ENCODE results near the gene PTPN11.

Gene PTPN11

DNA sequence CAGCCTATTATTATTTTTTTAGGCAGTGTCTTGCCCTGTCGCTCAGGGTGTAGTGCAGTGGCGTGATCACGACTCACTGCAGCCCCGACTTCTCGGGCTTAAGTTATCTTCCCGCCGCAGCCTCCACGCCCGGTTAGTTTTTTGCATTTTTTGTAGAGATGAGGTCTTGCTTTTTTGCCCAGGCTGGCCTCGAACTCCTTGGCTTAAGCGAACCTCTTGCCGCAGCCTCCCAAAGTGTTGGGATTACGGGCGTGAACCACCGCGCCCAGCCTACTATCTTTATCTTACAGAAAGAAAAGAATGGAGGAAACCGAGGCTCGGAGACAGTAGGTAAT, 507 bp upstream of the PTPN11 start:
- Histone ChIP-seq H3K18ac (ENCODE audit: low read depth in 1 of 2, low read length in 2 of 2) (peak overlapping the region; percentile 90 to 99), H3K4me3 (ENCODE audit: insufficient read depth in 1 of 2, low read depth in 1 of 2, low read length in 2 of 2) (peak overlapping the region; percentile 98 to 99), H3K9ac (ENCODE audit: low read length) (peak overlapping the region; percentile 95), H3K14ac (ENCODE audit: low read length in 2 of 2) (no peak overlapping the region), H3K9me3 (ENCODE audit: control insufficient read depth, low read length) (no peaks in the 10 kb centered on the region), H4K91ac (ENCODE audit: low read length) (no peak overlapping the region), H4K8ac (ENCODE audit: low read length) (peak overlapping the region; percentile 95), H2BK120ac (ENCODE audit: low read depth, low read length) (no peak overlapping the region), H3K23ac (ENCODE audit: low read length in 2 of 2) (no peak overlapping the region), H3K4me2 (ENCODE audit: low read length, poor library complexity, severe bottlenecking) (peak overlapping the region; percentile 96), H3K4ac (ENCODE audit: low read depth in 1 of 2, low read length in 2 of 2) (peak overlapping the region in 1 of 2 experiments; percentile 92), H3K27ac (ENCODE audit: low read length, poor library complexity, severe bottlenecking) (peak overlapping the region; percentile 91), H2BK15ac (ENCODE audit: low read depth, poor library complexity, severe bottlenecking) (no peak overlapping the region), H3K27me3 (ENCODE audit: control insufficient read depth in 1 of 2, insufficient read depth in 1 of 2, low read length in 2 of 2) (no peaks in the 10 kb centered on the region), H2AFZ (ENCODE audit: low read depth, low read length) (peak overlapping the region; percentile 88), H2AK5ac (ENCODE audit: low read length, severe bottlenecking) (no peak overlapping the region), H3K79me1 (replicated peaks; ENCODE audit: low read length, poor library complexity, severe bottlenecking) (peaks cover 10% of the 10 kb centered on the region), H3K36me3 (ENCODE audit: control insufficient read depth in 1 of 2, insufficient read depth in 2 of 2, low read depth in 1 of 2, low read length in 2 of 2) (no peaks in the 10 kb centered on the region), H3K4me1 (ENCODE audit: control insufficient read depth, insufficient read depth, low read depth, low read length) (peaks cover 11% of the 10 kb centered on the region), H2BK5ac (ENCODE audit: low read depth, low read length, poor library complexity, severe bottlenecking) (no peak overlapping the region), H2BK12ac (ENCODE audit: low read length in 2 of 2) (no peak overlapping the region)
- no peak for DNase-seq
- 19% methylated on average over 12 of the region's 18 CpGs for WGBS

DNA sequence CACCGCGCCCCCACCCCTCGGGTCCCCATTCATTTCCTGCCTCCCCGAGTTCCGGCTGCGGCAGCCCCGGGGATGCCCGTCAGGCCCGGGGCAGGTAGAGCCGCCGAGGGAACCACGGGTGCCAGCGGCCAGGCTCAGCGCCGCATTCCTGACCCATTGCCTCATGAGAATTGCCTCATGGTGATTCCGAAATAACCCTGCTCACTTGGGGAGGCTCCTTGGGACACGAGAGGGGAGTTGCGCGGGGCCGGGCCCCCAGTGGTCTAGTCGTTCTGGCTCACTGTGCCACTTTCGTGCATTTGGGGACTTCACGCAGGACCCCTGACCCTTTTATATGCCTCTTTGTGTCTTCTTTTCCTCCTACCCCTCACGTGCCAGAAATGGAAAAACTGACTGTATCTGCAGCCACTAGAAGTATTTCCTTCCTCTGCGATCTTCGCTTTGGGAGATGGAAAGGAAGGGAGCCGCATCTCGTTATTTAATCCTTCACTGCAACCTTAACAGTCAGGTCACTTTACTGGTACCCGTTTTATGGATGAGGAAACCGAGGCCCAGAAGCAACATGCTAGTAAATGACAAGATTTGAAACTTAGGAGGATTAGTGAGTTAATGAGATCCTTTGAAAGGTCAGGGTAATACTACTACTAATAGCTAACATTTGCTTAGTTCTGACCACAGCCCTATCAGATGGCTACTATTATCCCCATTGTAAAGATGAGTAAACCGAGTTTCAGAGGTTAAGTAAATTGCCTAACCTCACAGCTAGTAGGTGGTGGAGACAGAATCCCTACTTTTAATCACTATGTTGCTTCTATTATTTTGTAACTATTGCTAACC, 768 bp downstream of the PTPN11 start:
- Histone ChIP-seq H3K4me2 (ENCODE audit: low read length, poor library complexity, severe bottlenecking) (peak overlapping the region; percentile 40), H3K23ac (ENCODE audit: low read length in 2 of 2) (no peak overlapping the region), H3K14ac (ENCODE audit: low read length in 2 of 2) (no peak overlapping the region), H3K9me3 (ENCODE audit: control insufficient read depth, low read length) (no peaks in the 10 kb centered on the region), H3K27ac (ENCODE audit: low read length, poor library complexity, severe bottlenecking) (peak overlapping the region; percentile 62), H3K9ac (ENCODE audit: low read length) (peak overlapping the region; percentile 95), H3K27me3 (ENCODE audit: control insufficient read depth in 1 of 2, insufficient read depth in 1 of 2, low read length in 2 of 2) (no peaks in the 10 kb centered on the region), H2AK5ac (ENCODE audit: low read length, severe bottlenecking) (no peak overlapping the region), H4K91ac (ENCODE audit: low read length) (peak overlapping the region; percentile 12), H2BK5ac (ENCODE audit: low read depth, low read length, poor library complexity, severe bottlenecking) (peak overlapping the region; percentile 99), H3K36me3 (ENCODE audit: control insufficient read depth in 1 of 2, insufficient read depth in 2 of 2, low read depth in 1 of 2, low read length in 2 of 2) (no peaks in the 10 kb centered on the region), H2BK120ac (ENCODE audit: low read depth, low read length) (peak overlapping the region; percentile 85), H3K4me3 (ENCODE audit: insufficient read depth in 1 of 2, low read depth in 1 of 2, low read length in 2 of 2) (peak overlapping the region; percentile 98 to 99), H3K18ac (ENCODE audit: low read depth in 1 of 2, low read length in 2 of 2) (peak overlapping the region; percentile 61 to 99), H4K8ac (ENCODE audit: low read length) (peak overlapping the region; percentile 49), H2BK15ac (ENCODE audit: low read depth, poor library complexity, severe bottlenecking) (peak overlapping the region; percentile 97), H3K4ac (ENCODE audit: low read depth in 1 of 2, low read length in 2 of 2) (no peak overlapping the region), H3K4me1 (ENCODE audit: control insufficient read depth, insufficient read depth, low read depth, low read length) (peaks cover 11% of the 10 kb centered on the region), H3K79me1 (replicated peaks; ENCODE audit: low read length, poor library complexity, severe bottlenecking) (peaks cover 10% of the 10 kb centered on the region), H2BK12ac (ENCODE audit: low read length in 2 of 2) (no peak overlapping the region), H2AFZ (ENCODE audit: low read depth, low read length) (no peak overlapping the region)
- 2% methylated on average over 24 of the region's 31 CpGs for WGBS
- DNase-seq = peak; percentile 92

DNA sequence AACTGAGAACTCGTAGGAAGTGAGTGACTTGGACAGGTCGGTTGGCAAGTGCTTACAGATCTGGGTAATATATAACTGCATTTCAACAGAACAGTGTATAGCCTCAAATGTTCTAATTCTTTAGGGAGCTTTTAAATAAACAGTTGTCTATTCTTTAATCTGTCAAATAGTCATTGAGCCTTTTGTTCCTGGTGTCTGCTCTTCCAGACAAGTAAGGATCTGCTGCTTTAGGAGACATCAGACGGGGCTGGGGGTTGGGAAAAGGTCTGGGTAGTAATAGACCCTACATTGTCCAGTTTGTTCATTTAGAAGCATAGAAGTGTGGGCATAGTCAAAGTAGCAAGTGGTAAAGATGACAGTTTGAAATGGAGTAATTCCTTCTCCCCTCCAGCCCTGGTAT, 2.0 kb downstream of the PTPN11 start:
- Histone ChIP-seq H3K14ac (ENCODE audit: low read length in 2 of 2) (no peak overlapping the region), H3K9me3 (ENCODE audit: control insufficient read depth, low read length) (no peaks in the 10 kb centered on the region), H3K4me2 (ENCODE audit: low read length, poor library complexity, severe bottlenecking) (peak overlapping the region; percentile 5), H4K8ac (ENCODE audit: low read length) (no peak overlapping the region), H2BK5ac (ENCODE audit: low read depth, low read length, poor library complexity, severe bottlenecking) (no peak overlapping the region), H2AFZ (ENCODE audit: low read depth, low read length) (no peak overlapping the region), H3K27ac (ENCODE audit: low read length, poor library complexity, severe bottlenecking) (no peak overlapping the region), H4K91ac (ENCODE audit: low read length) (no peak overlapping the region), H3K4me1 (ENCODE audit: control insufficient read depth, insufficient read depth, low read depth, low read length) (peaks cover 14% of the 10 kb centered on the region), H3K27me3 (ENCODE audit: control insufficient read depth in 1 of 2, insufficient read depth in 1 of 2, low read length in 2 of 2) (no peaks in the 10 kb centered on the region), H3K36me3 (ENCODE audit: control insufficient read depth in 1 of 2, insufficient read depth in 2 of 2, low read depth in 1 of 2, low read length in 2 of 2) (no peaks in the 10 kb centered on the region), H3K4me3 (ENCODE audit: insufficient read depth in 1 of 2, low read depth in 1 of 2, low read length in 2 of 2) (no peak overlapping the region), H3K4ac (ENCODE audit: low read depth in 1 of 2, low read length in 2 of 2) (no peak overlapping the region), H2BK120ac (ENCODE audit: low read depth, low read length) (no peak overlapping the region), H2BK12ac (ENCODE audit: low read length in 2 of 2) (no peak overlapping the region), H2AK5ac (ENCODE audit: low read length, severe bottlenecking) (no peak overlapping the region), H3K18ac (ENCODE audit: low read depth in 1 of 2, low read length in 2 of 2) (no peak overlapping the region), H3K9ac (ENCODE audit: low read length) (no peak overlapping the region), H2BK15ac (ENCODE audit: low read depth, poor library complexity, severe bottlenecking) (no peak overlapping the region), H3K23ac (ENCODE audit: low read length in 2 of 2) (no peak overlapping the region), H3K79me1 (replicated peaks; ENCODE audit: low read length, poor library complexity, severe bottlenecking) (peaks cover 10% of the 10 kb centered on the region)
- WGBS = 100% methylated on average over 1 of the region's 3 CpGs
- DNase-seq = no peak

DNA sequence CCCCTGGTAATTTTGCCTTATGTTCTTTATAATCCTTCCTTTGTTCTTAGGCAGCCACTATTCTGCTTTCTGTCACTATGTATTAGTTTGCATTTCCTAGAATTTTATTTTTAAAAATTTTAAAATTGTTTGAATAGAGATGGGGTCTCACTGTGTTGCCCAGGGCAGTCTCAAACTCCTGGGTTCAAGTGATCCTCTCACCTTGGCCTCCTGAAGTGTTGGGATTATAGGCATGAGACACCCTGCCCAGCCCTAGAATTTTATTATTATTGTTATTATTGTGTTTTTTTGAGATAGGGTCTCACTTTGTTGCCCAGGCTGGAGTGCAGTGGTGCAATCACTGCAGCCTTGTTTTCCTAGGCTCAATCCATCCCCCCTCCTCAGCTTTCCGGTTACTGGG, 2.6 kb downstream of the PTPN11 start:
- Histone ChIP-seq H3K14ac (ENCODE audit: low read length in 2 of 2) (no peak overlapping the region), H3K9ac (ENCODE audit: low read length) (no peak overlapping the region), H3K4me3 (ENCODE audit: insufficient read depth in 1 of 2, low read depth in 1 of 2, low read length in 2 of 2) (no peak overlapping the region), H3K9me3 (ENCODE audit: control insufficient read depth, low read length) (no peaks in the 10 kb centered on the region), H2BK12ac (ENCODE audit: low read length in 2 of 2) (no peak overlapping the region), H3K27me3 (ENCODE audit: control insufficient read depth in 1 of 2, insufficient read depth in 1 of 2, low read length in 2 of 2) (no peaks in the 10 kb centered on the region), H2BK15ac (ENCODE audit: low read depth, poor library complexity, severe bottlenecking) (no peak overlapping the region), H3K4ac (ENCODE audit: low read depth in 1 of 2, low read length in 2 of 2) (no peak overlapping the region), H2AFZ (ENCODE audit: low read depth, low read length) (no peak overlapping the region), H3K4me2 (ENCODE audit: low read length, poor library complexity, severe bottlenecking) (no peak overlapping the region), H3K79me1 (replicated peaks; ENCODE audit: low read length, poor library complexity, severe bottlenecking) (peaks cover 10% of the 10 kb centered on the region), H4K91ac (ENCODE audit: low read length) (no peak overlapping the region), H3K4me1 (ENCODE audit: control insufficient read depth, insufficient read depth, low read depth, low read length) (peaks cover 14% of the 10 kb centered on the region), H2BK120ac (ENCODE audit: low read depth, low read length) (no peak overlapping the region), H2AK5ac (ENCODE audit: low read length, severe bottlenecking) (no peak overlapping the region), H3K27ac (ENCODE audit: low read length, poor library complexity, severe bottlenecking) (no peak overlapping the region), H3K36me3 (ENCODE audit: control insufficient read depth in 1 of 2, insufficient read depth in 2 of 2, low read depth in 1 of 2, low read length in 2 of 2) (no peaks in the 10 kb centered on the region), H4K8ac (ENCODE audit: low read length) (no peak overlapping the region), H3K18ac (ENCODE audit: low read depth in 1 of 2, low read length in 2 of 2) (no peak overlapping the region), H2BK5ac (ENCODE audit: low read depth, low read length, poor library complexity, severe bottlenecking) (no peak overlapping the region), H3K23ac (ENCODE audit: low read length in 2 of 2) (no peak overlapping the region)
- no peak for DNase-seq
- 100% methylated on average over 1 of the region's 1 CpG for WGBS

Measured in mesenchymal stem cell (in vitro differentiated cells and primary cell).